Keratinocyte (primary cell): ENCODE data around the gene STK32B. TPM values are rescaled to one million over a fixed set of nuclear protein-coding genes. Genes with fewer than 3 reads are reported as not detected.

Experiments
- DNase-seq: peaks from one replicate; pipeline ENCODE4 v3.0.0-alpha.2; 2011; ENCODE audit warnings: low read depth, missing footprints, low spot score
- FAIRE-seq: peaks from 2 replicates; lab custom pipeline; 2011; peaks lifted over from hg19 to GRCh38; lab: Jason Lieb, UNC
- H2AFZ ChIP-seq: 2 replicates; pipeline ENCODE4 v1.6.0; 2012; ENCODE audit warnings: low read length, control low read depth, inconsistent platforms; ENCODE audit not compliant: control insufficient read depth
- H3K27ac ChIP-seq: 2 replicates; pipeline ENCODE4 v1.5.1; 2011; ENCODE audit warnings: low read length; ENCODE audit not compliant: control insufficient read depth, insufficient read depth
- H3K27me3 ChIP-seq: 3 replicates; pipeline ENCODE4 v1.6.0; 2011; ENCODE audit warnings: low read length; ENCODE audit not compliant: control insufficient read depth, insufficient read depth; ENCODE audit errors: extremely low read depth
- H3K36me3 ChIP-seq, 2 experiments: 2 replicates in 1 of 2; 3 replicates in 1 of 2; pipeline ENCODE4 v1.5.1; 2011; ENCODE audit warnings: low read length in 2 of 2, mild to moderate bottlenecking in 1 of 2; ENCODE audit not compliant: control insufficient read depth in 2 of 2, insufficient read depth in 2 of 2; ENCODE audit errors: extremely low read depth in 1 of 2
- H3K4me1 ChIP-seq: 3 replicates; pipeline ENCODE4 v1.5.1; 2011; ENCODE audit warnings: low read length; ENCODE audit not compliant: control insufficient read depth, insufficient read depth; ENCODE audit errors: extremely low read depth
- H3K4me2 ChIP-seq: 3 replicates; pipeline ENCODE4 v1.6.0; 2011; ENCODE audit warnings: low read depth, low read length; ENCODE audit not compliant: control insufficient read depth, insufficient read depth; ENCODE audit errors: extremely low read depth
- H3K4me3 ChIP-seq, 3 experiments: fragments of 200-600 bp in 1 of 3; sonication (generic) in 1 of 3; 2 replicates in 2 of 3; 3 replicates in 1 of 3; pipeline ENCODE4 v1.5.1; 2011 to 2016; ENCODE audit warnings: low read length in 3 of 3, mild to moderate bottlenecking in 3 of 3, control low read depth in 2 of 3, inconsistent platforms in 1 of 3, low read depth in 1 of 3, mixed read lengths in 1 of 3, mixed run types in 1 of 3, moderate library complexity in 1 of 3; ENCODE audit not compliant: control insufficient read depth in 2 of 3, insufficient read depth in 2 of 3; ENCODE audit errors: extremely low read depth in 1 of 3
- H3K79me2 ChIP-seq: 2 replicates; pipeline ENCODE4 v1.6.0; 2012; ENCODE audit warnings: low read length; ENCODE audit not compliant: control insufficient read depth, insufficient read depth
- H3K9ac ChIP-seq: 3 replicates; pipeline ENCODE4 v1.6.0; 2011; ENCODE audit warnings: low read length; ENCODE audit not compliant: control insufficient read depth, insufficient read depth; ENCODE audit errors: extremely low read depth
- H3K9me1 ChIP-seq: 3 replicates; pipeline ENCODE4 v1.6.0; 2011; ENCODE audit warnings: low read length; ENCODE audit not compliant: control insufficient read depth, insufficient read depth; ENCODE audit errors: extremely low read depth
- H3K9me3 ChIP-seq: 2 replicates; pipeline ENCODE4 v1.5.1; 2012; ENCODE audit warnings: low read depth, low read length; ENCODE audit not compliant: control insufficient read depth
- H4K20me1 ChIP-seq: 3 replicates; pipeline ENCODE4 v1.6.0; 2011; ENCODE audit warnings: low read length; ENCODE audit not compliant: control insufficient read depth, insufficient read depth; ENCODE audit errors: extremely low read depth
- EZH2 ChIP-seq: IDR thresholded peaks from one replicate; pipeline ENCODE4 v1.6.1; 2012; ENCODE audit warnings: inconsistent platforms, mild to moderate bottlenecking, low read length, moderate library complexity
- dilution Hi-C: fragments of 300-500 bp; cut with MboI; formaldehyde crosslinking; loops from one replicate; pipeline ENCODE4 v1.7.0; 2020; ENCODE audit warnings: low sequenced_read_pairs; ENCODE audit not compliant: extremely low pct_ligation_motif_present
- polyA plus RNA-seq, 5 experiments: library from polyadenylated mRNA; depleted of rRNA in 3 of 5; stranded (reverse) in 3 of 5; stranded (forward) in 1 of 5; unstranded in 1 of 5; fragments of >200 nt; gene quantifications; 1 replicate in 1 of 5; 2 replicates in 3 of 5; 3 replicates in 1 of 5; pipeline versions ENCODE4 v1.2.1 to v1.2.3, GENCODE V29; 2011 to 2012; ENCODE audit warnings: missing spikeins in 2 of 5, low read depth in 1 of 5, low replicate concordance in 1 of 5
- TF ChIP-seq, protein P1 (sequence below), 3 experiments: IDR thresholded peaks in 1 of 3; conservative IDR thresholded peaks in 1 of 3; optimal IDR thresholded peaks in 1 of 3; 2 replicates in 2 of 3; 3 replicates in 1 of 3; pipeline versions ENCODE3 to v1.5.1; 2011; ENCODE audit warnings: low read length in 3 of 3, mild to moderate bottlenecking in 3 of 3, moderate library complexity in 2 of 3, control low read depth in 1 of 3, inconsistent platforms in 1 of 3; ENCODE audit not compliant: insufficient read depth in 2 of 3; ENCODE audit errors: extremely low read depth in 1 of 3

The STK32B gene
- polyA plus RNA-seq, 1 donor (not counting 4 experiments of a cell fraction or from before 2014, with no cell fraction given) = 3.4 TPM

- FAIRE-seq (no peak), DNase-seq (no peak)
- Histone ChIP-seq H3K9ac (no peak overlapping the region), H3K27me3 (no peaks in the 10 kb centered on the region), H3K79me2 (no peaks in the 10 kb centered on the region), H2AFZ (no peak overlapping the region), H3K4me3 (no peak overlapping the region), H3K9me1 (no peaks in the 10 kb centered on the region), H3K9me3 (no peaks in the 10 kb centered on the region), H3K4me1 (no peaks in the 10 kb centered on the region), H3K4me2 (no peak overlapping the region), H4K20me1 (no peaks in the 10 kb centered on the region), H3K36me3 (no peaks in the 10 kb centered on the region), H3K27ac (no peak overlapping the region)
- dilution Hi-C loops = no loop called here
- TF ChIP-seq EZH2 = no peak
- TF ChIP-seq, protein P1, sequence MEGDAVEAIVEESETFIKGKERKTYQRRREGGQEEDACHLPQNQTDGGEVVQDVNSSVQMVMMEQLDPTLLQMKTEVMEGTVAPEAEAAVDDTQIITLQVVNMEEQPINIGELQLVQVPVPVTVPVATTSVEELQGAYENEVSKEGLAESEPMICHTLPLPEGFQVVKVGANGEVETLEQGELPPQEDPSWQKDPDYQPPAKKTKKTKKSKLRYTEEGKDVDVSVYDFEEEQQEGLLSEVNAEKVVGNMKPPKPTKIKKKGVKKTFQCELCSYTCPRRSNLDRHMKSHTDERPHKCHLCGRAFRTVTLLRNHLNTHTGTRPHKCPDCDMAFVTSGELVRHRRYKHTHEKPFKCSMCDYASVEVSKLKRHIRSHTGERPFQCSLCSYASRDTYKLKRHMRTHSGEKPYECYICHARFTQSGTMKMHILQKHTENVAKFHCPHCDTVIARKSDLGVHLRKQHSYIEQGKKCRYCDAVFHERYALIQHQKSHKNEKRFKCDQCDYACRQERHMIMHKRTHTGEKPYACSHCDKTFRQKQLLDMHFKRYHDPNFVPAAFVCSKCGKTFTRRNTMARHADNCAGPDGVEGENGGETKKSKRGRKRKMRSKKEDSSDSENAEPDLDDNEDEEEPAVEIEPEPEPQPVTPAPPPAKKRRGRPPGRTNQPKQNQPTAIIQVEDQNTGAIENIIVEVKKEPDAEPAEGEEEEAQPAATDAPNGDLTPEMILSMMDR (optimal IDR thresholded peaks at IDR 0.05 in 1 of 3, IDR thresholded peaks at IDR 0.05 in 1 of 3, conservative IDR thresholded peaks at IDR 0.05 in 1 of 3; ENCODE audit: extremely low read depth in 1 of 3, insufficient read depth in 2 of 3, low read length in 3 of 3) = no peak
Measured at GRCh38 chr4:5100336-5100735, 49.1 kb downstream of the STK32B start.

DNA sequence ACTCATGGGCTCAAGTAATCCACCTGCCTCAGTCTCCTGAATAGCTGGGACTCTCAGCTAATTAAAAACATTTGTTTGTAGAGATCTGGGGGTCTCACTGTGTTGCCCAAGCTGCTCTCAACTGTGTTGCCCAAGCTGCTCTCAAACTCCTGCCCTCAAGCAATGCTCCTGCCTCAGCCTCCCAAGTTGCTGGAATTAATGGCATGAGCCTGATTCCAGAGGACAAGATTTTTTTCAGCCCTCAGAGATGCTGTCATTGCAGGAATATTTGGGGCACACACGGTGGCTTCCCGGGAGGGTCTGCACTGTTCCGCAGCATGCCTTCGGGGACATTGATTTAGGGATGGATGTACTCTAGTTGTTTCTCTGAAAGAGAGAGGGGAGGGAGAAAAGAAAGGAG, 49.7 kb downstream of the STK32B start:
- dilution Hi-C loops = no loop called here
- no peak overlapping the region for H3K4me3 ChIP-seq
- TF ChIP-seq EZH2 = no peak
- TF ChIP-seq, protein P1 (optimal IDR thresholded peaks at IDR 0.05 in 1 of 3, IDR thresholded peaks at IDR 0.05 in 1 of 3, conservative IDR thresholded peaks at IDR 0.05 in 1 of 3; ENCODE audit: extremely low read depth in 1 of 3, insufficient read depth in 2 of 3, low read length in 3 of 3) = no peak
- no peak for DNase-seq
- no peaks in the 10 kb centered on the region for H3K79me2 ChIP-seq
- H3K4me1 ChIP-seq = no peaks in the 10 kb centered on the region
- H3K27me3 ChIP-seq = no peaks in the 10 kb centered on the region
- H4K20me1 ChIP-seq = no peaks in the 10 kb centered on the region
- H3K9me3 ChIP-seq = no peaks in the 10 kb centered on the region
- no peak overlapping the region for H3K9ac ChIP-seq
- no peak overlapping the region for H3K4me2 ChIP-seq
- H3K27ac ChIP-seq = no peak overlapping the region
- H3K36me3 ChIP-seq = no peaks in the 10 kb centered on the region
- H2AFZ ChIP-seq = no peak overlapping the region
- no peaks in the 10 kb centered on the region for H3K9me1 ChIP-seq
- FAIRE-seq = no peak
